ENCODE data around the gene UBAC2.
A peak's percentile ranks its signal among the peaks of the same experiment; 100 is the strongest.

The UBAC2 gene

GRCh38 chr13:99296398-99296797, 95.7 kb downstream of the UBAC2 start:
- DNase-seq (ENCODE audit: low read depth): no peak

- DNase-seq (ENCODE audit: low read depth): no peak
Measured at GRCh38 chr13:99297331-99297730, 96.7 kb downstream of the UBAC2 start.

GRCh38 chr13:99298056-99298455, 97.4 kb downstream of the UBAC2 start:
- no peak for DNase-seq (ENCODE audit: low read depth)

- DNase-seq (ENCODE audit: low read depth): no peak
Measured at GRCh38 chr13:99299256-99299919, 98.7 kb downstream of the UBAC2 start.

- no peak for DNase-seq (ENCODE audit: low read depth)
Measured at GRCh38 chr13:99299920-99300341, 99.3 kb downstream of the UBAC2 start.

- DNase-seq (ENCODE audit: low read depth): no peak
Measured at GRCh38 chr13:99301056-99301838, 100.6 kb downstream of the UBAC2 start.

- DNase-seq (ENCODE audit: low read depth): no peak
Measured at GRCh38 chr13:99301913-99302636, 101.4 kb downstream of the UBAC2 start.

- no peak for DNase-seq (ENCODE audit: low read depth)
Measured at GRCh38 chr13:99302637-99303505, 102.2 kb downstream of the UBAC2 start.

GRCh38 chr13:99303863-99304521, 103.3 kb downstream of the UBAC2 start:
- peak; percentile 46 for DNase-seq (ENCODE audit: low read depth)

- no peak for DNase-seq (ENCODE audit: low read depth)
Measured at GRCh38 chr13:99304541-99304940, 103.9 kb downstream of the UBAC2 start.

GRCh38 chr13:99305158-99305557, 104.5 kb downstream of the UBAC2 start:
- no peak for DNase-seq (ENCODE audit: low read depth)

- DNase-seq (ENCODE audit: low read depth): no peak
Measured at GRCh38 chr13:99305566-99305965, 104.9 kb downstream of the UBAC2 start.

- no peak for DNase-seq (ENCODE audit: low read depth)
Measured at GRCh38 chr13:99307247-99307646, 106.6 kb downstream of the UBAC2 start, which contains the start of gene GPR183. TSS of gene GPR183 (minus strand) at chr13:99307399. CDS start at chr13:99296145, 11,254 bp downstream.

- peak; percentile 66 for DNase-seq (ENCODE audit: low read depth)
Measured at GRCh38 chr13:99307648-99308339, 107.1 kb downstream of the UBAC2 start.

- DNase-seq (ENCODE audit: low read depth): no peak
Measured at GRCh38 chr13:99308471-99309087, 107.9 kb downstream of the UBAC2 start.

- DNase-seq (ENCODE audit: low read depth): no peak
Measured at GRCh38 chr13:99310382-99311031, 109.9 kb downstream of the UBAC2 start.

GRCh38 chr13:99311137-99311536, 110.5 kb downstream of the UBAC2 start:
- no peak for DNase-seq (ENCODE audit: low read depth)

GRCh38 chr13:99311748-99312492, 111.3 kb downstream of the UBAC2 start:
- no peak for DNase-seq (ENCODE audit: low read depth)

- no peak for DNase-seq (ENCODE audit: low read depth)
Measured at GRCh38 chr13:99312493-99312883, 111.8 kb downstream of the UBAC2 start.

Measured in activated T-helper 9 cell treated with anti-CD3 and anti-CD28 coated beads, Interleukin-2, amount 50 U/mL, for 16 hours (primary cell).